GM12878 (cell line): ENCODE results near the gene FREM2.
A peak's percentile ranks its signal among the peaks of the same experiment; 100 is the strongest.

Experiments used
- BACH1 ChIP-seq: fragments of 450-650 bp; IDR thresholded peaks from 2 replicates; pipeline ENCODE4 v1.6.1; 2017; ENCODE audit warnings: mild to moderate bottlenecking, borderline replicate concordance
- CHD1 ChIP-seq: IDR thresholded peaks from 2 replicates; pipeline ENCODE4 v1.6.1; 2012; ENCODE audit warnings: low read depth, low read length, improper control_type of control experiment
- EGR1 ChIP-seq, 2 experiments: IDR thresholded peaks; 1 replicate in 1 of 2; 2 replicates in 1 of 2; pipeline ENCODE4 v1.6.1; 2011 to 2012; ENCODE audit warnings: low read depth in 2 of 2, low read length in 2 of 2, borderline replicate concordance in 1 of 2, mild to moderate bottlenecking in 1 of 2, moderate library complexity in 1 of 2
- MXI1 ChIP-seq: fragments of 150-350 bp; IDR thresholded peaks from 2 replicates; pipeline ENCODE4 v1.6.1; 2011; ENCODE audit warnings: low read depth, mild to moderate bottlenecking, inconsistent platforms, low read length, improper control_type of control experiment
- NFIC ChIP-seq: IDR thresholded peaks from 2 replicates; pipeline ENCODE4 v1.6.1; 2012; ENCODE audit warnings: low read depth, mild to moderate bottlenecking, inconsistent platforms, low read length, moderate library complexity
- POLR2AphosphoS5 ChIP-seq: IDR thresholded peaks from 2 replicates; pipeline ENCODE4 v1.6.1; 2011; ENCODE audit warnings: mild to moderate bottlenecking, low read length, inconsistent platforms
- SMARCA5 ChIP-seq: fragments of 450-650 bp; IDR thresholded peaks from 2 replicates; pipeline ENCODE4 v1.6.1; 2017; ENCODE audit warnings: mild to moderate bottlenecking
- SP1 ChIP-seq: IDR thresholded peaks from one replicate; pipeline ENCODE4 v1.6.1; 2011; ENCODE audit warnings: low read depth, low read length
- ZZZ3 ChIP-seq: IDR thresholded peaks from 2 replicates; pipeline ENCODE4 v1.6.1; 2011; ENCODE audit warnings: low read depth; ENCODE audit not compliant: control insufficient read depth, insufficient read length
- TF ChIP-seq, protein P1 (sequence below), 3 experiments: IDR thresholded peaks in 2 of 3; conservative IDR thresholded peaks in 1 of 3; 2 replicates each; pipeline ENCODE4 v1.5.1; 2011; ENCODE audit warnings: low read depth in 3 of 3, low read length in 3 of 3, mild to moderate bottlenecking in 3 of 3, control low read depth in 2 of 3, moderate library complexity in 2 of 3, inconsistent platforms in 1 of 3, mixed read lengths in 1 of 3; ENCODE audit not compliant: control insufficient read depth in 2 of 3, insufficient read depth in 1 of 3; ENCODE audit errors: extremely low read depth in 1 of 3

- TF ChIP-seq BACH1 (no peak), CHD1 (no peak), POLR2AphosphoS5 (no peak), SP1 (no peak), NFIC (peak; percentile 77), EGR1 (IDR thresholded peaks at IDR 0.05; ENCODE audit: borderline replicate concordance in 1 of 2, low read depth in 2 of 2, low read length in 2 of 2) (no peak), ZZZ3 (no peak), SMARCA5 (no peak), MXI1 (no peak)
- TF ChIP-seq, protein P1, sequence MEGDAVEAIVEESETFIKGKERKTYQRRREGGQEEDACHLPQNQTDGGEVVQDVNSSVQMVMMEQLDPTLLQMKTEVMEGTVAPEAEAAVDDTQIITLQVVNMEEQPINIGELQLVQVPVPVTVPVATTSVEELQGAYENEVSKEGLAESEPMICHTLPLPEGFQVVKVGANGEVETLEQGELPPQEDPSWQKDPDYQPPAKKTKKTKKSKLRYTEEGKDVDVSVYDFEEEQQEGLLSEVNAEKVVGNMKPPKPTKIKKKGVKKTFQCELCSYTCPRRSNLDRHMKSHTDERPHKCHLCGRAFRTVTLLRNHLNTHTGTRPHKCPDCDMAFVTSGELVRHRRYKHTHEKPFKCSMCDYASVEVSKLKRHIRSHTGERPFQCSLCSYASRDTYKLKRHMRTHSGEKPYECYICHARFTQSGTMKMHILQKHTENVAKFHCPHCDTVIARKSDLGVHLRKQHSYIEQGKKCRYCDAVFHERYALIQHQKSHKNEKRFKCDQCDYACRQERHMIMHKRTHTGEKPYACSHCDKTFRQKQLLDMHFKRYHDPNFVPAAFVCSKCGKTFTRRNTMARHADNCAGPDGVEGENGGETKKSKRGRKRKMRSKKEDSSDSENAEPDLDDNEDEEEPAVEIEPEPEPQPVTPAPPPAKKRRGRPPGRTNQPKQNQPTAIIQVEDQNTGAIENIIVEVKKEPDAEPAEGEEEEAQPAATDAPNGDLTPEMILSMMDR (IDR thresholded peaks at IDR 0.05 in 2 of 3, conservative IDR thresholded peaks at IDR 0.05 in 1 of 3; ENCODE audit: control insufficient read depth in 2 of 3, extremely low read depth in 1 of 3, insufficient read depth in 1 of 3, low read depth in 3 of 3, low read length in 3 of 3), result no peak
Observed at GRCh38 chr13:38850868-38851626, 164.2 kb downstream of the FREM2 start.
